IPS-18c (cell line): ENCODE data around the gene ATXN7L1.

ENCODE experiments used
- H3K4me3 ChIP-seq: 2 replicates; pipeline ENCODE4 v1.7.0; 2013; ENCODE audit warnings: low read depth, mild to moderate bottlenecking, low read length, moderate library complexity; ENCODE audit not compliant: insufficient read depth
- H3K9me3 ChIP-seq: one replicate; pipeline ENCODE4 v1.6.1; 2013; ENCODE audit warnings: mild to moderate bottlenecking, low read length, moderate library complexity; ENCODE audit not compliant: control insufficient read depth, insufficient read depth

ATXN7L1 gene

GRCh38 chr7:105820363-105821066, 55.9 kb downstream of the ATXN7L1 start:
- no peaks in the 10 kb centered on the region for H3K9me3 ChIP-seq
- H3K4me3 ChIP-seq, result no peak overlapping the region

- Histone ChIP-seq H3K4me3 (no peak overlapping the region), H3K9me3 (no peaks in the 10 kb centered on the region)
These were observed 56.8 kb downstream of the ATXN7L1 start for GRCh38 chr7:105819559-105819958.

GRCh38 chr7:105816954-105817615, 59.3 kb downstream of the ATXN7L1 start:
- Histone ChIP-seq H3K9me3 (no peaks in the 10 kb centered on the region), H3K4me3 (no peak overlapping the region)

- H3K4me3 ChIP-seq, result no peak overlapping the region
- H3K9me3 ChIP-seq, result no peaks in the 10 kb centered on the region
These were observed 60.0 kb downstream of the ATXN7L1 start for GRCh38 chr7:105816266-105816843.

GRCh38 chr7:105815576-105815975, 60.8 kb downstream of the ATXN7L1 start:
- H3K9me3 ChIP-seq, result no peaks in the 10 kb centered on the region
- no peak overlapping the region for H3K4me3 ChIP-seq

- no peak overlapping the region for H3K4me3 ChIP-seq
- H3K9me3 ChIP-seq, result no peaks in the 10 kb centered on the region
These were observed 61.9 kb downstream of the ATXN7L1 start for GRCh38 chr7:105814481-105814880.

- Histone ChIP-seq H3K4me3 (no peak overlapping the region), H3K9me3 (no peaks in the 10 kb centered on the region)
These were observed 65.1 kb downstream of the ATXN7L1 start for GRCh38 chr7:105811189-105811847.

GRCh38 chr7:105810556-105810955, 65.8 kb downstream of the ATXN7L1 start:
- Histone ChIP-seq H3K9me3 (no peaks in the 10 kb centered on the region), H3K4me3 (no peak overlapping the region)

- Histone ChIP-seq H3K4me3 (no peak overlapping the region), H3K9me3 (no peaks in the 10 kb centered on the region)
These were observed 67.5 kb downstream of the ATXN7L1 start for GRCh38 chr7:105808703-105809590.

- H3K9me3 ChIP-seq, result no peaks in the 10 kb centered on the region
These were observed 68.2 kb downstream of the ATXN7L1 start for GRCh38 chr7:105808209-105808608.

GRCh38 chr7:105807448-105807762, 69.0 kb downstream of the ATXN7L1 start:
- H3K9me3 ChIP-seq, result no peaks in the 10 kb centered on the region
- no peak overlapping the region for H3K4me3 ChIP-seq

More at GRCh38 chr7:105808209-105808608, 68.2 kb downstream of the ATXN7L1 start:
- H3K4me3 ChIP-seq, result no peak overlapping the region

GRCh38 chr7:105806592-105807447, 69.6 kb downstream of the ATXN7L1 start:
- Histone ChIP-seq H3K9me3 (no peaks in the 10 kb centered on the region), H3K4me3 (no peak overlapping the region)

- no peak overlapping the region for H3K4me3 ChIP-seq
- H3K9me3 ChIP-seq, result no peaks in the 10 kb centered on the region
These were observed 70.9 kb downstream of the ATXN7L1 start for GRCh38 chr7:105805447-105806019.

- Histone ChIP-seq H3K9me3 (no peaks in the 10 kb centered on the region), H3K4me3 (no peak overlapping the region)
These were observed 73.0 kb downstream of the ATXN7L1 start for GRCh38 chr7:105803429-105803736.

GRCh38 chr7:105802604-105803428, 73.6 kb downstream of the ATXN7L1 start:
- no peaks in the 10 kb centered on the region for H3K9me3 ChIP-seq
- no peak overlapping the region for H3K4me3 ChIP-seq
